Activated T-helper 2 cell treated with anti-CD3 and anti-CD28 coated beads, Interferon-gamma antibody, Interleukin-2, Interleukin-4, amounts not matched to agents 10 μg/mL and 5 μg/mL and 100 μg/mL, durations not matched to agents 14 hours and 24 hours and 36 hours (primary cell): ENCODE data around the gene KCNJ12. TPM values are rescaled to one million over a fixed set of nuclear protein-coding genes. Genes with fewer than 3 reads are reported as not detected.
"Not testable (repeated sequence)": the region's sequence is repeated elsewhere in the genome, so short reads cannot be mapped to it uniquely, and the experiment has no call there.

Experiments used
- DNase-seq: peaks from one replicate; pipeline ENCODE4 v3.0.0; 2021; ENCODE audit warnings: low spot score
- H3K27ac Mint-ChIP-seq: one replicate; pipeline ENCODE4 v1.8.0; 2021; ENCODE audit warnings: mixed read lengths
- H3K27me3 Mint-ChIP-seq: one replicate; pipeline ENCODE4 v1.8.0; 2021; ENCODE audit warnings: low read depth, mixed read lengths
- H3K36me3 Mint-ChIP-seq: one replicate; pipeline ENCODE4 v1.8.0; 2021; ENCODE audit warnings: low read depth, mixed read lengths
- H3K4me1 Mint-ChIP-seq: one replicate; pipeline ENCODE4 v1.8.0; 2021; ENCODE audit warnings: low read depth, mixed read lengths
- H3K4me3 Mint-ChIP-seq: one replicate; pipeline ENCODE4 v1.8.0; 2021; ENCODE audit warnings: low read depth, mild to moderate bottlenecking, moderate library complexity, mixed read lengths
- H3K9me3 Mint-ChIP-seq: one replicate; pipeline ENCODE4 v1.8.0; 2021; ENCODE audit warnings: mixed read lengths
- intact Hi-C: fragments of 100-400 bp; cut with micrococcal nuclease; formaldehyde crosslinking; loops from one replicate; pipeline ENCODE4 v1.15.1; 2023
- total RNA-seq: library from RNA; stranded (reverse); gene quantifications from 2 replicates; pipeline ENCODE4 v1.2.3, GENCODE V29; 2022

The KCNJ12 gene
- total RNA-seq, 1 donor from 2014 or later: not detected

DNA sequence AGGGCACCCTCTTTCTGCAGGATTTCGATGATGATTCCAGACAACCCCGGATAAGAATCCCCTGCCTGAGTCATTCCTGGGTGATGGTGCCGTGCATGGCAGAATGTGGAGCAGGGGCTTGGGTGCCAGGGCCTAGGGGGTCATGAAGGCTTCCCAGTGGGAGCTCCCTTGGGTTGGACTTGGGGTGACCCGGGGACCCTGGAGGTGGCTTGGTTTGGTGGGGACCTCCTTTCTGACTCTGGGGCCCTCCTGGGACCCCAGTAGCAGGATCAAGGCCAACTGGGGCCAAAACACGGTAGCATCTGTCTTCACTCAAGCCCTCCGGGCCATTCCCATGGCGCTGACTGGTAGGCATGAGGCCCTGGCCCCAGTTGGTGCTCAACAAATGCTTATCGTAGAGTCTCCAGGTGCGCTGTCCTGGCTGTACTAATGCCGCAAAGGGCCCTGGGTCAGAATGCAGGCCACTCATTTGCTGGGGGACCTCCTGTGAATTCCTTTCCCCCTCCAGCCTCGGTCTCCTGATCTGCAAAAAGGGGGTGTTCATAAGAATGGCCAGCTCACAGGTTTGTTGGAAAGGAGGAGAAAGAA is 44.4 kb downstream of the KCNJ12 start:
- H3K4me1 Mint-ChIP-seq, H3K36me3 Mint-ChIP-seq, H3K27ac Mint-ChIP-seq, intact Hi-C loops, H3K9me3 Mint-ChIP-seq, H3K27me3 Mint-ChIP-seq, DNase-seq, H3K4me3 Mint-ChIP-seq: not testable (repeated sequence)

DNA sequence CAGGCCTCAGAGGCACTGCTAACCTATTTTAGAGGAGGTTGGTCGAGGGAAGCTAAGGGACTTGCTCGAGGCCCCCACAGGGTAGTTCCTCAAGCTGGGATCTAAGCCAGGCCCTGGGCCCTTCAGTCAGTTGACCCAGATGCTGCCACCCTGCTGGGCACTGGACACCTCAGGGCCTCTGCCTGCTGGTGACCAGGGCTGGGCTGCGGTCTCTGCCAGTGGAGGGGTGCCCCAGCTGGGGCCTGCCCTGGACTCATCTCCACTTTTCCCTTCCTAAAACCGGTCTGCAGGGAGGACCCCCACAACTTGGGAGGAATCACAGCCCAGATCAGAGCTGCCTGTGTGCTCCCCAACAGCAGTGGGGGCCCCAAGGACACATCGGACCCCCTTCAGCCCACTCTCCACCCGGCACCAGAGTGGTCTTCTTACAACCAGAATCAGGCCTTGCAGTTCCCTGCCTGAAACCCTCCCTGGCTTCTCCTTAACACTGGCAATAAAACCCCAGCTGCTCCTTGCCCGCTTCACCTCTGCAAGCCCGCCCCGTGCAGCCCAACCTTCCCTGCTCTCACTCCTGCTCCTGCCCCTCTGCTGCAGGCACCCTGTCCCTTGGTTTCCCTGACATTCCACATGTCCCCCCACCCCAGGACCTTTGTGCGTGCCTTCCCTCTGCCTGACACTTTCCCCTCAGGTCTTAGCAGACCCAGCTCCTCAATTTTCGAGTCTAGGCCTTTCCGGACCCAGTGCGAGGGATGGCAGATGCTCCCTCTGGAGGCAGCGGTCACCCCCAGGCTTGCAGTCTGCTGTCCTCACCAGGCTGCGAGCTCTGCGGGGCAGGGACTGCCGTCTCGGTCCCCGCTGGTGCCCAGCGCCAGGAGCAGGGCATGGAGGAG is 45.5 kb downstream of the KCNJ12 start:
- H3K4me1 Mint-ChIP-seq, H3K27ac Mint-ChIP-seq, H3K9me3 Mint-ChIP-seq, intact Hi-C loops, H3K36me3 Mint-ChIP-seq, H3K4me3 Mint-ChIP-seq, H3K27me3 Mint-ChIP-seq, DNase-seq: not testable (repeated sequence)

DNA sequence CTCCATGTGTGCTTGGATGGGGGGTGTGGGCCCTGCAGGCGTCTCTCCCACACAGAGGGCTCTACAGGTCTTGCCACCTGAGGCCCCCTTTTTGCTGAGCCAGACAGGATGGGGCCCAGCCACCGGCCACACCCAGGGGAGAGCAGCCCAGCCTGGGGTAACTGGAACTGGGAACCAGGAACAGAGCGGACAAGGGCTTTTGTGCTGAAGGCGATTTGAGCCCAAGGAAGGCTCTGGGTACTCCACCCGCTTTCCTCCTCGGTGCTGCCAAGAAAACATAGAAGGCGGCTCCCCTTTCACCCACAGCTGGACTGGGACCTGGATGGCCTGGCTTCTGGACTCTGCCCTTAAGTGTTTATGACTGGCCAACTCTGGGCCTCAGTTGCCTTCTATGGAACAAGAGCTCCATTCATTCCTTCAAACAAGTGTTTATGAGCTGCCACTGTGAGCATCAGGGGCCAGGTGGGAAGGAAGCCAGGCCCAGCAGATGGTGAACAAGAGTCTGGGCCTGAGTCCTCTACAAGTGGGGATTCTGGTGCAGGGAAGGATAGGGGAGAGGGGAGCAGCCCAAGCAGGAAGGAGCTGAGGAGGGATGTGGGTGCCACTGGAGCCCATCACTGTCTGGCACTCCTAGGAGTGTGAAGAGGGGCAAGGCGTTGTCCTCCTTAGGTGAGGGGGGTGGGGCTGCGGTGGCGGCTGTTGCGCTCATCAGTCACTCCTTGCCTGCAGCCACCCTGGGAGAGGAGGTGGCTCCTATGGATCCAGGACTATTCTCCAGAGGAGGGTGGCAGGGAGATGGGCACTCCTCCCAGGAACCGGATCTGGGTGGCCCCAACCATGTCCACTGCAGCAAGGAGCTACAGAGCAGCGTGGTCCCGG is 46.4 kb downstream of the KCNJ12 start:
- H3K27ac Mint-ChIP-seq, intact Hi-C loops, H3K36me3 Mint-ChIP-seq, H3K4me3 Mint-ChIP-seq, DNase-seq, H3K27me3 Mint-ChIP-seq, H3K9me3 Mint-ChIP-seq, H3K4me1 Mint-ChIP-seq: not testable (repeated sequence)

DNA sequence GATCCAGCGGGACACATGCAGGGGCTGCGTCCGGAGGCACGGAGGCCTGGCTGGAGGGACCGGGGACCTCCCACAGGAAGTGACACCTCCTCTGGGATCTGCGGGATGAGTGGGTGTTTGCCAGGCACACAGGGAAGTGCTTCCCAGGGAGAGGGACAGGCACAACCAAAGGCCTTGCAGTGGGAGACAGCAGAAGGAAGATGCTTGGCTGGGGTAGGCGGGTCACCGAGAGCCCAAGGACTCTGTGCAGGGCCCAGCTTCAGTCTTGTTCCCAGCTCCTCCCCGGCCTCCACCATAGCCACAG is 47.0 kb downstream of the KCNJ12 start:
- intact Hi-C loops, H3K4me3 Mint-ChIP-seq, H3K36me3 Mint-ChIP-seq, H3K9me3 Mint-ChIP-seq, H3K27ac Mint-ChIP-seq, DNase-seq, H3K4me1 Mint-ChIP-seq, H3K27me3 Mint-ChIP-seq: not testable (repeated sequence)

DNA sequence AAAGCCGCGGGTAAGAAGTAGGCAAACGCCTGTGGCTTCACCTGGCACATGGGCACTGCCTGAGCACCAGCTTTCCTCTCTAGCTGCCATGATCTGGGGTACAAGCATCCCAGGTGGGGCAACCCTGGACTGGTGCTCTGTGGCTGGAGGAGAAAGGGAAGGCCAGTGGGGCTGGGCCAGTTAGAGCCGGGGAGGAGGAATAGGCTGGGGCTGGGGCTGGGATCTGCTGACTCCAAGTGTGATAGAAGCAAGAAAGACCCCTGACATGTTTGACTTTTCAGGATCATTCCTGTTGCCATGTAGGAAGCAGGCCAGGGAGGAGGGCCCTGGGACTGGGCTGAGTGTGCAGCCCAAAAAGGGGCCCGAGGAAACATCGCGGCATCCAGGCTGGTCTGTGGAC is 48.5 kb downstream of the KCNJ12 start:
- H3K4me3 Mint-ChIP-seq, H3K27me3 Mint-ChIP-seq, H3K27ac Mint-ChIP-seq, H3K9me3 Mint-ChIP-seq, DNase-seq, intact Hi-C loops, H3K36me3 Mint-ChIP-seq, H3K4me1 Mint-ChIP-seq: not testable (repeated sequence)

DNA sequence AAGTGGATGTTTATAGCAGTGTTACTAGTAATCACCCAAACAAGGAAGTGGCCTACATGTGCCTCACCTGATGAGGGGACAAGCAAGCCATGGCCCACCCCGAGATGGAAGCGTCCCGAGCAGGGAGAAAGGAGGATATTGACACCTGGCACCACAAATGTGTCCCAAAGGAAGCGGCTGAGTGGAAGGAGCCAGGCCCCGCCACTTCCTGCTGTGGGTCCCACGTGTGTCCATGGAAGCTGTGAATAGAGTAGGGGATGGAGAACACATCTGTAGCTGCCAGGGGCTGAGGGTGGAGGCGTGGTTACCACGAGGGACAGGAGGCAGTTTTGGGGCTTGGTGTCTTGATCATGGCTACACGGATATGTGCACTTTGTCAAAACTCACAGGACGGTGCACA is 49.2 kb downstream of the KCNJ12 start:
- Mint-ChIP-seq H3K4me1 (no peaks in the 10 kb centered on the region), H3K27me3 (peaks cover 4% of the 10 kb centered on the region), H3K27ac (no peak overlapping the region), H3K4me3 (no peak overlapping the region), H3K36me3 (no peaks in the 10 kb centered on the region), H3K9me3 (no peaks in the 10 kb centered on the region)
- DNase-seq: no peak
- intact Hi-C loops: no loop called here

DNA sequence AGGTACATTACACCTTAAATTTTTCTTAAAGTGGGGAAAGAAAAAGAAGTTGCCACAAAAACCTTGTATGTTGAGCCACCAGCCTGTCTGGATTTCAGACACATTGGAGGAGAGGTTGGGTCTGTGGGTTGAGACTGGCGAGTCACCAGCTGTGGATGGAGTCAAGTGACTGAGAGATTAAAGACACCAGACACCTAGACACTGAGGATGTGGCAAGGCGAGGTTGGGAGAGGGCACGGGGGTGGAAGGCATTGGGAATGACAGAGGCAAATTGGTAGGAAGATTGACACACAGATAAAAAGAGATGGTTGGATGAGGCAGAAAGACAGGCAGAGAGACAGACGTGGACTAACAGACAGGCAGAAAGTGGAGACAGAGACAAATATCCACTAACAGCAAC is 49.6 kb downstream of the KCNJ12 start:
- H3K4me3 Mint-ChIP-seq: no peak overlapping the region
- H3K4me1 Mint-ChIP-seq: no peaks in the 10 kb centered on the region
- no peaks in the 10 kb centered on the region for H3K36me3 Mint-ChIP-seq
- no peak overlapping the region for H3K27ac Mint-ChIP-seq
- no peaks in the 10 kb centered on the region for H3K9me3 Mint-ChIP-seq
- intact Hi-C loops: no loop called here
- DNase-seq: no peak
- peaks cover 4% of the 10 kb centered on the region for H3K27me3 Mint-ChIP-seq

DNA sequence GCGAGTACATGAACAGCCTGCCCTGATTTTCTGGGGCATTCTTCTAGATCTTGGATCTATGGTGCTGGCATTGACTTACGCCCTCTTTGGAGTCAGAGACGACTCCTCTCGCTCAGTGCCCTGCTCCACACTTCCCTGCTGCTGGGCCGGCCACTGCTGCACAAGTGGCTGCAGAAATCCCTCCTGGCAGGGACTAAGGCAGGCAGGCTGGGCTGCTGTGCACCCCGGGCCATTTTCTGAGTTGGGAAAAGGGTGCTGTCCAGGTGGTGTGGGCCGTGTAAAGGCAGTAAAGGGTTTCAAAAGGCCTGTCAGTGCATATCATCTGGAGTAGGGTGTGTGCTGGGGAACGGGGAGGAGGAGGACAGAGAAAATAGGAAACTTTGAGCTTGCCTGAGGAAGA is 50.1 kb downstream of the KCNJ12 start:
- H3K36me3 Mint-ChIP-seq, H3K4me3 Mint-ChIP-seq, H3K27ac Mint-ChIP-seq, H3K27me3 Mint-ChIP-seq, H3K4me1 Mint-ChIP-seq, H3K9me3 Mint-ChIP-seq, intact Hi-C loops, DNase-seq: not testable (repeated sequence)

DNA sequence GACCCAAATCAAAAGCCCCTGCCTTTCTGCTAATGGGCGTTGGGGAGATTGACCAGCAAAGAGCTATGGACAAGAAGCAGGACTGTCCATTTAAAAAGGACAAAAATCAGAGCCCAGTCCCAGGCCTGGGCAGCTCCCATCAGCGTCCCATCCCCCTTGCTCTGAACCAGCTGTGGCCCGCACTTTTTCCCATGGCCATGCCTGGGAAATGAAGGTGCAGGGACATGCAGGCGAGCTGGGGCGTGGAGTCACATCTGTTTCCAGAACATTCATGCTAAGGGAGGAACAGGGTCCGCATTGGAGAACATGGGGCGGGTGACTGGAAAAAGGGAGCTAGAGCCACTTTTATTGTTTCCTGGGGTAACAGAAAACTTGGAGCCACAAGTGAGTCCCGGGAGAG is 50.7 kb downstream of the KCNJ12 start:
- H3K4me1 Mint-ChIP-seq, DNase-seq, H3K27ac Mint-ChIP-seq, H3K4me3 Mint-ChIP-seq, H3K27me3 Mint-ChIP-seq, H3K36me3 Mint-ChIP-seq, intact Hi-C loops, H3K9me3 Mint-ChIP-seq: not testable (repeated sequence)

DNA sequence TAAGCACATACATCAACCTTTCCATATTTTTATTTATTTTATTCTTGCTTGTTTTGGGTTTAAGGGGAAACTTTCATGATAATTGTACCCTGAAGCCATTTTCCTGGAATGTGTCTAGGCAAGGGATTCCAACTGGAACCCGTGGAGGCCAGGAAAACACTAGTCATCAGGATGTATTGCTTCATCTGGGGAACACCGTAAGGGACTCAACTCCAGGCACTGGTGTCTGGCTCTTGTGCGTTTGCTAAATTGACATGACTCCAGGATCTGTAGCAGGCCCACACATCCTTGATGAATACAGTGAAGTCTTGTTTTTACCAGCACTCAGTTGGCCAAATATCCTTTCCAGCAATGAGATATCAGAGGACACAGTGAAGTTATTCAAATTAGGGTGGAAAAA is 51.6 kb downstream of the KCNJ12 start:
- H3K4me1 Mint-ChIP-seq, H3K36me3 Mint-ChIP-seq, H3K9me3 Mint-ChIP-seq, intact Hi-C loops, H3K27ac Mint-ChIP-seq, DNase-seq, H3K4me3 Mint-ChIP-seq, H3K27me3 Mint-ChIP-seq: not testable (repeated sequence)

DNA sequence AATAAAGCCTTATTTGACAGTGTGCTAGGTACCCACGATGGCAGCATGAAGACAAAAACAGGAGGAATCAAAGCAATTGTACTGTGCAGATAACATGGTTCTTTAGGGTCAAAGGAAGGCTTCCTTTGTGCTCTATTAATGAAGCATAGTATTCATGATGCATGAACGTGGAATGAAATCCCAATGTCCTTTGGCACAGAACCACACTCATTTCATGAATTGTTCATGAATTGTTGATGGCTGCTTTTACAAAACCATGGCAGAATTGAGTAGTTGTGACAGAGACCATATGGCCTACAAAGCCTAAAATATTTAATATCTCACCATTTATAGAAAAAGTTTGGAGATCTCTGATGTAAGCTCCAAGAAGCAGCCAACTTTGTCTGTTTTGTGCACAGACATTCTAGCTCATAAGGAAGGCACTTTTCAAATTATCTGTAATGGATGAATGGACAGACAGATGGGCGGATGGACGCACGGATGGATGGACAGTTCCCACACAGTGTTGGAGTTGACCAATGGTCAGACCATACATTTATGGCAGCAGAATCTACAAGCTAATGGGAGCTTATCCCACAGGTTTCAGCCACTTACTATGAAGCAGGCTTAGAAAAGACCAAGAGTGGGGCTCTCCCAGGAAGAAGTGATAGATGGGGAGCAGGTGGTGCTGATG is 52.7 kb downstream of the KCNJ12 start:
- H3K27me3 Mint-ChIP-seq, H3K4me3 Mint-ChIP-seq, H3K36me3 Mint-ChIP-seq, H3K9me3 Mint-ChIP-seq, H3K27ac Mint-ChIP-seq, intact Hi-C loops, DNase-seq, H3K4me1 Mint-ChIP-seq: not testable (repeated sequence)

DNA sequence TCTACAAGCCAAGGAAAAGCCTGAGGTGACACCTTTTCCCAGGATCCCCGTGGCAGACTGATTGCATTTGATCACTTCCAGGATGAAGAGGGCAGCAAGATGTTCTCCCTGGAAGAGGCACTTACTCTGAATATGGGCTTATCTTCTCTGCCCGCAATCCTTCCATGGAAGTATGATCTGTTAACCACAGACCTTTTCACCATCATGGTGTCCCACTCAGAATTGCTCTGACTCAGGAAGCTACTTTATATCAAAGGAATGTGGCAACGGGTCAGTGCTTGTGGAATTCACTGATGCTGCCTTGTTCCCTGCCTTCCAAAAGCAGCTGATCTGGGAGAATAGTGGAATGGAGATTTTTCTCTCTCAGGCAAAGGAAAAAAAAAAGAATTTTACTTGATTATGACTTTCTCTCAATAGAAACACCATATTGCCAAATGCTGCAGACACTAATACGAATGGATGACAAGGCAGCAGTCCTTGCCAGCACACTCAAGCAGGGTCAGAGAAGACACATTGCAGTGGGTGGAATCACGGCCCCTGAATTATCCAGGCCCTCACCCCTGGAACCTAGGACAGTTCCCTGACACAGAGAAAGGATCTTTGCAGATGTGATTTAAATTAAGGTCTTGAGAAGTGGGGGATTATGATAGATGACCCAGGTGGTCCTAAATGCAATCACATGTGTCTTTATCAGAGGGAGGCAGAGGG is 53.9 kb downstream of the KCNJ12 start:
- H3K36me3 Mint-ChIP-seq, H3K9me3 Mint-ChIP-seq, H3K4me1 Mint-ChIP-seq, H3K4me3 Mint-ChIP-seq, H3K27ac Mint-ChIP-seq, H3K27me3 Mint-ChIP-seq, DNase-seq, intact Hi-C loops: not testable (repeated sequence)
